GM12891 (cell line): Measurements from ENCODE around the gene RAPGEF4.

Experiments used
- POLR2A ChIP-seq: IDR thresholded peaks from 2 replicates; pipeline ENCODE4 v1.6.1; 2011; ENCODE audit warnings: low read depth, low read length, control low read depth
- POLR2AphosphoS5 ChIP-seq: IDR thresholded peaks from 2 replicates; pipeline ENCODE4 v1.6.1; 2011; ENCODE audit warnings: low read depth, low read length, control low read depth
- TAF1 ChIP-seq: IDR thresholded peaks from 2 replicates; pipeline ENCODE4 v1.6.1; 2011; ENCODE audit warnings: low read depth, low read length, control low read depth

- no peak for TF ChIP-seq POLR2A
- TF ChIP-seq POLR2AphosphoS5 = no peak
- no peak for TF ChIP-seq TAF1
Measured at GRCh38 chr2:173087793-173088496, 352.3 kb downstream of the RAPGEF4 start.
